Loucy (cell line): ENCODE measurements around the gene SLC26A4.
"Not testable (repeated sequence)": the region's sequence is repeated elsewhere in the genome, so short reads cannot be mapped to it uniquely, and the experiment has no call there.

Experiments used
- H2AFZ ChIP-seq: fragments of 200-600 bp; sonication (generic); 2 replicates; pipeline ENCODE4 v1.6.0; 2016; ENCODE audit warnings: antibody characterized with exemption, mild to moderate bottlenecking, low read length, moderate library complexity
- H3F3A ChIP-seq: fragments of 200-600 bp; 2 replicates; pipeline ENCODE4 v1.6.0; 2016; ENCODE audit warnings: antibody characterized with exemption, low read depth, mild to moderate bottlenecking
- H3K27me3 ChIP-seq: fragments of 200-600 bp; sonication (generic); 2 replicates; pipeline ENCODE4 v1.6.1; 2014; ENCODE audit warnings: low read length, mild to moderate bottlenecking; ENCODE audit not compliant: insufficient read depth, poor library complexity, severe bottlenecking
- H3K36me3 ChIP-seq: fragments of 200-600 bp; sonication (generic); 2 replicates; pipeline ENCODE4 v1.6.1; 2016; ENCODE audit warnings: low read length; ENCODE audit not compliant: insufficient read depth
- H3K4me1 ChIP-seq: fragments of 200-600 bp; sonication (generic); 2 replicates; pipeline ENCODE4 v1.5.1; 2014; ENCODE audit warnings: low read length, mild to moderate bottlenecking; ENCODE audit not compliant: insufficient read depth, poor library complexity, severe bottlenecking
- H3K4me2 ChIP-seq: fragments of 200-600 bp; sonication (generic); 2 replicates; pipeline ENCODE4 v1.6.0; 2014; ENCODE audit warnings: antibody characterized with exemption, low read length, low read depth, mild to moderate bottlenecking; ENCODE audit not compliant: poor library complexity, severe bottlenecking
- H3K4me3 ChIP-seq: fragments of 200-600 bp; sonication (generic); 2 replicates; pipeline ENCODE4 v1.5.1; 2014; ENCODE audit warnings: low read length, mild to moderate bottlenecking, mixed read lengths; ENCODE audit not compliant: poor library complexity, severe bottlenecking
- H3K79me2 ChIP-seq: fragments of 200-600 bp; sonication (generic); 2 replicates; pipeline ENCODE4 v1.6.1; 2014; ENCODE audit warnings: low read length; ENCODE audit not compliant: insufficient read depth
- H3K9ac ChIP-seq: fragments of 200-600 bp; sonication (generic); 2 replicates; pipeline ENCODE4 v1.6.0; 2014; ENCODE audit warnings: mild to moderate bottlenecking, low read depth, low read length, moderate library complexity; ENCODE audit not compliant: poor library complexity, severe bottlenecking
- H3K9me2 ChIP-seq: fragments of 200-600 bp; sonication (generic); replicated peaks from 2 replicates; pipeline ENCODE4 v1.6.1; 2016; ENCODE audit warnings: low read depth, low read length, mixed read lengths
- H3K9me3 ChIP-seq: fragments of 200-600 bp; sonication (generic); 2 replicates; pipeline ENCODE4 v1.6.1; 2014; ENCODE audit warnings: mild to moderate bottlenecking, antibody characterized with exemption, low read length, low read depth; ENCODE audit not compliant: insufficient read depth
- H4K20me1 ChIP-seq: fragments of 200-600 bp; sonication (generic); 2 replicates; pipeline ENCODE4 v1.6.0; 2014; ENCODE audit warnings: antibody characterized with exemption, low read length, mild to moderate bottlenecking; ENCODE audit not compliant: insufficient read depth, poor library complexity, severe bottlenecking
- EZH2phosphoT487 ChIP-seq: fragments of 200-600 bp; IDR thresholded peaks from 2 replicates; pipeline ENCODE4 v1.6.1; 2018; ENCODE audit warnings: antibody characterized with exemption, mild to moderate bottlenecking, moderate library complexity, borderline replicate concordance
- TF ChIP-seq, protein P1 (sequence below): fragments of 200-600 bp; sonication (generic); conservative IDR thresholded peaks from 2 replicates; pipeline ENCODE4 v1.5.1; 2014; ENCODE audit warnings: mild to moderate bottlenecking, antibody characterized with exemption, low read length

SLC26A4 gene

DNA sequence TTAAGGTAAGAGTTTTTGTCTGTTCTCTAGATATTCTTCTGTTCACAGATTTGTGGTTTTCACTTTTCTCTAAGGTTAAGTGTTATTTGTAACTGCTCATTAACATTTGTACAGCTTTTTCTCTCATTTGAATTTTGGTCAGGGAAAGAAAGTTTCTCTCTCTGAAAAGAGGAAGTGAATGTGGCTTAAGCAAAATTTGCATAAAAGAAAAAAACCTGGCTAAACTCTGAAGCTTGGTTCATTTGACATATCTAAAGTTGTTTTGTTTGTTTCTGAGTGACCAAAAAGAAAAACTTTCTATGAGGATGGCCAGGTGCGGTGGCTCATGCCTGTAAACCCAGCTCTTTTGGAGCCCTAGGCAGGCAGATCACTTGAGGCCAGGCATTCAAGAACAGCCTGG, 22.0 kb upstream of the SLC26A4 start:
- no peak overlapping the region for H2AFZ ChIP-seq
- no peaks in the 10 kb centered on the region for H4K20me1 ChIP-seq
- no peaks in the 10 kb centered on the region for H3K36me3 ChIP-seq
- H3K27me3 ChIP-seq = no peaks in the 10 kb centered on the region
- no peak overlapping the region for H3K4me2 ChIP-seq
- no peaks in the 10 kb centered on the region for H3K4me1 ChIP-seq
- no peak overlapping the region for H3K9ac ChIP-seq
- H3K9me3 ChIP-seq = no peaks in the 10 kb centered on the region
- TF ChIP-seq EZH2phosphoT487 = no peak
- TF ChIP-seq, protein P1, sequence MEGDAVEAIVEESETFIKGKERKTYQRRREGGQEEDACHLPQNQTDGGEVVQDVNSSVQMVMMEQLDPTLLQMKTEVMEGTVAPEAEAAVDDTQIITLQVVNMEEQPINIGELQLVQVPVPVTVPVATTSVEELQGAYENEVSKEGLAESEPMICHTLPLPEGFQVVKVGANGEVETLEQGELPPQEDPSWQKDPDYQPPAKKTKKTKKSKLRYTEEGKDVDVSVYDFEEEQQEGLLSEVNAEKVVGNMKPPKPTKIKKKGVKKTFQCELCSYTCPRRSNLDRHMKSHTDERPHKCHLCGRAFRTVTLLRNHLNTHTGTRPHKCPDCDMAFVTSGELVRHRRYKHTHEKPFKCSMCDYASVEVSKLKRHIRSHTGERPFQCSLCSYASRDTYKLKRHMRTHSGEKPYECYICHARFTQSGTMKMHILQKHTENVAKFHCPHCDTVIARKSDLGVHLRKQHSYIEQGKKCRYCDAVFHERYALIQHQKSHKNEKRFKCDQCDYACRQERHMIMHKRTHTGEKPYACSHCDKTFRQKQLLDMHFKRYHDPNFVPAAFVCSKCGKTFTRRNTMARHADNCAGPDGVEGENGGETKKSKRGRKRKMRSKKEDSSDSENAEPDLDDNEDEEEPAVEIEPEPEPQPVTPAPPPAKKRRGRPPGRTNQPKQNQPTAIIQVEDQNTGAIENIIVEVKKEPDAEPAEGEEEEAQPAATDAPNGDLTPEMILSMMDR = no peak
- no peaks in the 10 kb centered on the region for H3K79me2 ChIP-seq
- H3K4me3 ChIP-seq = no peak overlapping the region
- no peaks in the 10 kb centered on the region for H3F3A ChIP-seq
- H3K9me2 ChIP-seq = no peaks in the 10 kb centered on the region

DNA sequence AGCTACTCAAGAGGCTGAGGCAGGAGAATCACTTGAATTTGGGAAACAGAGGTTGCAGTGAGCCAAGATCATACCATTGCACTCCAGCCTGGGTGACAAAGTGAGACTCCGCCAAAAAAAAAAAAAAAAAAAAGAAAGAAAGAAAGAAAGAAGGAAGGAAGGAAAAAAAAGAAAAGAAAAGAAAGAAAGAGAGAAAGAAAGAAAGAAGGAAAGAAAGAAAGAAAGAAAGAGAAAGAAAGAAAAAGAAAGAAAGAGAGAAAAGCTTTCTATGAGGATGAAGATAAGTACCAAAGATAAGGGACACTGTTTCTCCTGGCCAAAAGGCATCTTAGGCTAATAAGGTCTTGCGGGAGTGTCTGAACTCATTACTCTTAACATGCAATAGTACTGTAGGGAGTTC, 21.6 kb upstream of the SLC26A4 start:
- H3K9me3 ChIP-seq, H3F3A ChIP-seq, H3K4me3 ChIP-seq, H3K27me3 ChIP-seq, H3K4me1 ChIP-seq, H3K9ac ChIP-seq, H4K20me1 ChIP-seq, H2AFZ ChIP-seq, H3K79me2 ChIP-seq, H3K36me3 ChIP-seq, H3K4me2 ChIP-seq, H3K9me2 ChIP-seq: not testable (repeated sequence)

DNA sequence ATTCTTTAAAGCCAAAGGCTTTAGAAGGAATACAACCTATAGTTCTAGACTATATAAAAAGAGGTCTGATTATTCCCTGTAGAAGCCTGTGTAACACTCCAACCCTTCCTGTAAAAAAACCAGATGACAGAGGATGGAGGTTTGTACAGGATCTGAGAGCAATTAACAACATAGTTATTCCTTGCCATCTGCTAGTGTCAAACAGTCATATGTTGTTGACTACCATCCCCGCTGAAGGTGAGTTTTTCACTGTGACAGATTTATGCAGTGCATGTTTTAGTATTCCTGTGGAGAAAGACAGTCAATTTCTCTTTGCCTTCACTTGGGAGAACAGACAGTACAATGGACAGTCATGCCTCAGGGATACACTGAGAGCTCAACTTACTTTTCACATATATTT, 19.0 kb upstream of the SLC26A4 start:
- H3K79me2 ChIP-seq = no peaks in the 10 kb centered on the region
- no peaks in the 10 kb centered on the region for H3K36me3 ChIP-seq
- H3K9me2 ChIP-seq = no peaks in the 10 kb centered on the region
- no peak overlapping the region for H3K4me2 ChIP-seq
- TF ChIP-seq, protein P1 = no peak
- TF ChIP-seq EZH2phosphoT487 = no peak
- no peaks in the 10 kb centered on the region for H3F3A ChIP-seq
- no peaks in the 10 kb centered on the region for H3K27me3 ChIP-seq
- H3K9me3 ChIP-seq = no peaks in the 10 kb centered on the region
- no peak overlapping the region for H3K9ac ChIP-seq
- H3K4me3 ChIP-seq = no peak overlapping the region
- H2AFZ ChIP-seq = no peak overlapping the region
- H3K4me1 ChIP-seq = peaks cover 5% of the 10 kb centered on the region
- no peaks in the 10 kb centered on the region for H4K20me1 ChIP-seq

DNA sequence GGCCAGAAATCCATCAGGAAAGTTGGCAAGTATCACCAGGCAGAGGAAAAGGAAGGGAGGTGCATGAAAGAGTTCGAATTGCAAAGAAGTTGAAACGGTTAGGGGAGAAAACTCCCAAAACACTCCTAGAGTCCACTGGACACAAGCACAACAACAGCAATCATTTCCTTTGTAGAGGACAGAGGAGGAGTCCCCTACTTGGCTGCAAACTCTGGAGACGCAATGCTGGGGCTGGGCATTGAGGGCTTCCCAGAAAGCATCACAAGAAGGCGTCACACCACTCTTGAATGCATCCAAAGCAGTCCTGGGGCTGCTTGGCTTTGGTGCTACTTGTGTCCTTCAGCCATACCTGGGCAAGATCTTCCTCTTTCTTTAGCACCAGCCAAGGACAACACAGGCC, 18.1 kb upstream of the SLC26A4 start:
- Histone ChIP-seq H3K9ac (no peak overlapping the region), H3K4me2 (no peak overlapping the region), H3F3A (no peaks in the 10 kb centered on the region), H3K9me2 (no peaks in the 10 kb centered on the region), H3K4me3 (no peak overlapping the region), H3K27me3 (no peaks in the 10 kb centered on the region), H4K20me1 (no peaks in the 10 kb centered on the region), H3K36me3 (no peaks in the 10 kb centered on the region), H2AFZ (no peak overlapping the region), H3K9me3 (no peaks in the 10 kb centered on the region), H3K4me1 (peaks cover 5% of the 10 kb centered on the region), H3K79me2 (no peaks in the 10 kb centered on the region)
- TF ChIP-seq, protein P1 = no peak
- no peak for TF ChIP-seq EZH2phosphoT487
